ENCODE measurements around the gene RAD51B. TPM values are rescaled to one million over a fixed set of nuclear protein-coding genes. Genes with fewer than 3 reads are reported as not detected.

The RAD51B gene
- total RNA-seq, 1 experiment from 2014 or later, result 23.3 TPM

- intact Hi-C loops (cut with micrococcal nuclease; ENCODE audit: unreplicated experiment), result no loop called here
- ChIA-PET POLR2A (ENCODE audit: low non-redundant PET) (no interaction called here), CTCF (no interaction called here)
These were observed 316.0 kb downstream of the RAD51B start for GRCh38 chr14:68135566-68135965.

GRCh38 chr14:68137704-68138619 is 318.4 kb downstream of the RAD51B start:
- intact Hi-C loops (cut with micrococcal nuclease; ENCODE audit: unreplicated experiment), result no loop called here
- no peak for TF ChIP-seq CTCF (conservative IDR thresholded peaks at IDR 0.05; ENCODE audit: low read depth, low read length)
- TF ChIP-seq EZH2 (IDR thresholded peaks at IDR 0.05; ENCODE audit: borderline replicate concordance, low read depth, low read length, poor library complexity, severe bottlenecking), result no peak
- Histone ChIP-seq H3K27ac (ENCODE audit: low read depth, low read length, poor library complexity, severe bottlenecking) (peak overlapping the region; percentile 73), H3K36me3 (ENCODE audit: insufficient read depth, low read length, poor library complexity, severe bottlenecking) (no peaks in the 10 kb centered on the region), H3K9me3 (ENCODE audit: low read depth, low read length, poor library complexity, severe bottlenecking) (no peaks in the 10 kb centered on the region), H3K4me1 (ENCODE audit: insufficient read depth, low read length, poor library complexity, severe bottlenecking) (peaks cover 55% of the 10 kb centered on the region), H3K27me3 (replicated peaks; ENCODE audit: insufficient read depth, low read depth, low read length, poor library complexity) (no peaks in the 10 kb centered on the region), H3K4me3 (ENCODE audit: low read depth, low read length, poor library complexity, severe bottlenecking) (peak overlapping the region; percentile 0)
- DNase-seq (ENCODE audit: low spot score), result peak; percentile 98
- CTCF ChIA-PET, result no interaction called here
- BruUV-seq (replicated peaks), result TSS peak; percentile 91
- POLR2A ChIA-PET (ENCODE audit: low non-redundant PET), result no interaction called here

More at GRCh38 chr14:68135566-68135965, 316.0 kb downstream of the RAD51B start:
- TF ChIP-seq EZH2 (IDR thresholded peaks at IDR 0.05; ENCODE audit: borderline replicate concordance, low read depth, low read length, poor library complexity, severe bottlenecking) (no peak), CTCF (conservative IDR thresholded peaks at IDR 0.05; ENCODE audit: low read depth, low read length) (no peak)
- Histone ChIP-seq H3K9me3 (ENCODE audit: low read depth, low read length, poor library complexity, severe bottlenecking) (no peaks in the 10 kb centered on the region), H3K4me3 (ENCODE audit: low read depth, low read length, poor library complexity, severe bottlenecking) (no peak overlapping the region), H3K4me1 (ENCODE audit: insufficient read depth, low read length, poor library complexity, severe bottlenecking) (peaks cover 41% of the 10 kb centered on the region), H3K27me3 (replicated peaks; ENCODE audit: insufficient read depth, low read depth, low read length, poor library complexity) (no peaks in the 10 kb centered on the region), H3K27ac (ENCODE audit: low read depth, low read length, poor library complexity, severe bottlenecking) (no peak overlapping the region), H3K36me3 (ENCODE audit: insufficient read depth, low read length, poor library complexity, severe bottlenecking) (no peaks in the 10 kb centered on the region)
- no TSS peak for BruUV-seq (replicated peaks)
- no peak for DNase-seq (ENCODE audit: low spot score)

- Histone ChIP-seq H3K27ac (ENCODE audit: low read depth, low read length, poor library complexity, severe bottlenecking) (peak overlapping the region; percentile 61), H3K36me3 (ENCODE audit: insufficient read depth, low read length, poor library complexity, severe bottlenecking) (no peaks in the 10 kb centered on the region), H3K27me3 (replicated peaks; ENCODE audit: insufficient read depth, low read depth, low read length, poor library complexity) (no peaks in the 10 kb centered on the region), H3K4me3 (ENCODE audit: low read depth, low read length, poor library complexity, severe bottlenecking) (no peak overlapping the region), H3K9me3 (ENCODE audit: low read depth, low read length, poor library complexity, severe bottlenecking) (no peaks in the 10 kb centered on the region), H3K4me1 (ENCODE audit: insufficient read depth, low read length, poor library complexity, severe bottlenecking) (peaks cover 71% of the 10 kb centered on the region)
- no TSS peak for BruUV-seq (replicated peaks)
- ChIA-PET CTCF (no interaction called here), POLR2A (ENCODE audit: low non-redundant PET) (no interaction called here)
- intact Hi-C loops (cut with micrococcal nuclease; ENCODE audit: unreplicated experiment), result no loop called here
- no peak for DNase-seq (ENCODE audit: low spot score)
- TF ChIP-seq CTCF (conservative IDR thresholded peaks at IDR 0.05; ENCODE audit: low read depth, low read length) (no peak), EZH2 (IDR thresholded peaks at IDR 0.05; ENCODE audit: borderline replicate concordance, low read depth, low read length, poor library complexity, severe bottlenecking) (no peak)
These were observed 320.0 kb downstream of the RAD51B start for GRCh38 chr14:68139431-68140075.

All from A673 (cell line).